ENCODE results near the gene FAH.

DNA sequence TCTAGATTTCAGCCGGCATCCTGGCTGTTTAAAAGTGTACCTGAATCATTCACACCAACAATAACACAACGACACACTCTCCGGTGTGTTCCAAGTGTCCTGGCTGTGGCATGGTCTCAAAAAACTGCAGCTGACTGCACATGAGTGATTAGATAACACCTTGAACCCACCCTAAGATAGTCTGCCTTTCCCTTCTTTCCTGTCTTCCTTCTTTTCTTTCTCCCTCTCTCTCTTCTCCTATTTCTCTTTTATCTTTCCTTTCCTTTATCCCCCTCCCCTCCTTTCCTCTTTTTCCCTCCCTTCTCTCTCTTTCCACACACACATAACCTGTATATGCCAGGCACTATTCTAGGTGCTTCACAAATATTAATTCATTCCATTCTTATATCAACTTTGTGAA lies 1.2 kb upstream of the FAH start:
- TF ChIP-seq, protein P1, sequence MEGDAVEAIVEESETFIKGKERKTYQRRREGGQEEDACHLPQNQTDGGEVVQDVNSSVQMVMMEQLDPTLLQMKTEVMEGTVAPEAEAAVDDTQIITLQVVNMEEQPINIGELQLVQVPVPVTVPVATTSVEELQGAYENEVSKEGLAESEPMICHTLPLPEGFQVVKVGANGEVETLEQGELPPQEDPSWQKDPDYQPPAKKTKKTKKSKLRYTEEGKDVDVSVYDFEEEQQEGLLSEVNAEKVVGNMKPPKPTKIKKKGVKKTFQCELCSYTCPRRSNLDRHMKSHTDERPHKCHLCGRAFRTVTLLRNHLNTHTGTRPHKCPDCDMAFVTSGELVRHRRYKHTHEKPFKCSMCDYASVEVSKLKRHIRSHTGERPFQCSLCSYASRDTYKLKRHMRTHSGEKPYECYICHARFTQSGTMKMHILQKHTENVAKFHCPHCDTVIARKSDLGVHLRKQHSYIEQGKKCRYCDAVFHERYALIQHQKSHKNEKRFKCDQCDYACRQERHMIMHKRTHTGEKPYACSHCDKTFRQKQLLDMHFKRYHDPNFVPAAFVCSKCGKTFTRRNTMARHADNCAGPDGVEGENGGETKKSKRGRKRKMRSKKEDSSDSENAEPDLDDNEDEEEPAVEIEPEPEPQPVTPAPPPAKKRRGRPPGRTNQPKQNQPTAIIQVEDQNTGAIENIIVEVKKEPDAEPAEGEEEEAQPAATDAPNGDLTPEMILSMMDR (IDR thresholded peaks at IDR 0.05 in 2 of 3, conservative IDR thresholded peaks at IDR 0.05 in 1 of 3; ENCODE audit: control insufficient read depth in 2 of 3, extremely low read depth in 1 of 3, insufficient read depth in 1 of 3, low read depth in 3 of 3, low read length in 3 of 3) = no peak
- no peak for TF ChIP-seq CHD4 (IDR thresholded peaks at IDR 0.05)
- no peak for TF ChIP-seq MEF2A (IDR thresholded peaks at IDR 0.05; ENCODE audit: insufficient read depth, low read depth, low read length)
- TF ChIP-seq SMC3 (IDR thresholded peaks at IDR 0.05; ENCODE audit: borderline replicate concordance, low read length) = no peak
- TF ChIP-seq CHD2 (IDR thresholded peaks at IDR 0.05; ENCODE audit: borderline replicate concordance, low read depth, low read length) = no peak
- TF ChIP-seq GABPA (IDR thresholded peaks at IDR 0.05; ENCODE audit: low read depth) = no peak
- TF ChIP-seq BCLAF1 (IDR thresholded peaks at IDR 0.05) = no peak
- TF ChIP-seq YY1 (IDR thresholded peaks at IDR 0.05; ENCODE audit: low read depth, low read length) = no peak
